IPS-20b (cell line): Measurements from ENCODE around the gene LRRC8D.
"Not testable (repeated sequence)": the region's sequence is repeated elsewhere in the genome, so short reads cannot be mapped to it uniquely, and the experiment has no call there.

Experiments used
- H3K27ac ChIP-seq: one replicate; pipeline ENCODE4 v1.5.1; 2013; ENCODE audit warnings: low read length
- H3K27me3 ChIP-seq: 2 replicates; pipeline ENCODE4 v1.6.1; 2013; ENCODE audit warnings: mild to moderate bottlenecking, low read length, inconsistent platforms; ENCODE audit not compliant: insufficient read depth
- H3K36me3 ChIP-seq: 2 replicates; pipeline ENCODE4 v1.6.1; 2013; ENCODE audit warnings: low read depth, mild to moderate bottlenecking, inconsistent platforms, low read length, moderate library complexity; ENCODE audit not compliant: insufficient read depth
- H3K4me1 ChIP-seq: 2 replicates; pipeline ENCODE4 v1.6.1; 2013; ENCODE audit warnings: mild to moderate bottlenecking, control low read depth, inconsistent platforms, low read length, moderate library complexity; ENCODE audit not compliant: insufficient read depth
- H3K4me3 ChIP-seq: 2 replicates; pipeline ENCODE4 v1.5.1; 2013; ENCODE audit warnings: mild to moderate bottlenecking, low read length, inconsistent platforms
- H3K9ac ChIP-seq: 2 replicates; pipeline ENCODE4 v1.6.1; 2013; ENCODE audit warnings: low read depth, mild to moderate bottlenecking, inconsistent platforms, low read length, moderate library complexity
- H3K9me3 ChIP-seq: 2 replicates; pipeline ENCODE4 v1.6.1; 2013; ENCODE audit warnings: mild to moderate bottlenecking, low read depth, low read length, inconsistent platforms; ENCODE audit not compliant: insufficient read depth

LRRC8D gene

GRCh38 chr1:89966656-89967055 is 145.8 kb downstream of the LRRC8D start:
- H3K9me3 ChIP-seq: no peaks in the 10 kb centered on the region
- H3K27me3 ChIP-seq: no peaks in the 10 kb centered on the region
- H3K4me1 ChIP-seq: no peaks in the 10 kb centered on the region
- H3K36me3 ChIP-seq: no peaks in the 10 kb centered on the region
- H3K27ac ChIP-seq: no peak overlapping the region
- H3K9ac ChIP-seq: no peak overlapping the region
- no peak overlapping the region for H3K4me3 ChIP-seq

- no peaks in the 10 kb centered on the region for H3K36me3 ChIP-seq
- H3K4me3 ChIP-seq: no peak overlapping the region
- H3K27ac ChIP-seq: no peak overlapping the region
- no peaks in the 10 kb centered on the region for H3K27me3 ChIP-seq
- H3K4me1 ChIP-seq: no peaks in the 10 kb centered on the region
- no peaks in the 10 kb centered on the region for H3K9me3 ChIP-seq
- H3K9ac ChIP-seq: no peak overlapping the region
Observed at GRCh38 chr1:89971600-89971999, 150.8 kb downstream of the LRRC8D start.

DNA sequence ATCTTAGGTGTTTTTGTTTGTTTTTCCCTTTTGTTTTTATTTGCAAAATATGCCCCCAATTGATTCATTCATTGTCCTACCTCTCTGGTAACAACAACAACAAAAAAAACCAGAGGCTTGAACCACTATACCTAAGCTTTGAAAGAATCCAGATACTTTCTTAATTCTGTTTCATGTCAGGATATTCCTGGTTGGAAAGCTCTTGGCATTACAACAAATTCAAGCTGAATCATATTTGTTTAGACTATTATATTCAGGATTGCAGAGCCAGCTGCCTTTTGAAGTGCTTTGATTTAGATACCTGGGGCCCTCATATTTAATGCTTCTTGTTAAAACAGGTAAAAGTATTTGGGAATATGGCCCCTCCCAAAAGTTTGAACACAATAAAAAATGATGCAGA is 151.2 kb downstream of the LRRC8D start:
- H3K9me3 ChIP-seq: no peaks in the 10 kb centered on the region

GRCh38 chr1:89973471-89974127 is 152.8 kb downstream of the LRRC8D start:
- H3K36me3 ChIP-seq: no peaks in the 10 kb centered on the region
- no peak overlapping the region for H3K4me3 ChIP-seq
- H3K27me3 ChIP-seq: no peaks in the 10 kb centered on the region
- no peak overlapping the region for H3K27ac ChIP-seq
- H3K4me1 ChIP-seq: no peaks in the 10 kb centered on the region
- H3K9ac ChIP-seq: no peak overlapping the region
- no peaks in the 10 kb centered on the region for H3K9me3 ChIP-seq

More for the DNA sequence above, 151.2 kb downstream of the LRRC8D start:
- Histone ChIP-seq H3K36me3 (no peaks in the 10 kb centered on the region), H3K9ac (no peak overlapping the region), H3K27ac (no peak overlapping the region), H3K4me1 (no peaks in the 10 kb centered on the region), H3K4me3 (no peak overlapping the region), H3K27me3 (no peaks in the 10 kb centered on the region)

GRCh38 chr1:89974256-89974655 is 153.4 kb downstream of the LRRC8D start:
- Histone ChIP-seq H3K9ac (no peak overlapping the region), H3K9me3 (no peaks in the 10 kb centered on the region), H3K27ac (no peak overlapping the region), H3K4me1 (no peaks in the 10 kb centered on the region), H3K27me3 (no peaks in the 10 kb centered on the region), H3K4me3 (no peak overlapping the region), H3K36me3 (no peaks in the 10 kb centered on the region)

DNA sequence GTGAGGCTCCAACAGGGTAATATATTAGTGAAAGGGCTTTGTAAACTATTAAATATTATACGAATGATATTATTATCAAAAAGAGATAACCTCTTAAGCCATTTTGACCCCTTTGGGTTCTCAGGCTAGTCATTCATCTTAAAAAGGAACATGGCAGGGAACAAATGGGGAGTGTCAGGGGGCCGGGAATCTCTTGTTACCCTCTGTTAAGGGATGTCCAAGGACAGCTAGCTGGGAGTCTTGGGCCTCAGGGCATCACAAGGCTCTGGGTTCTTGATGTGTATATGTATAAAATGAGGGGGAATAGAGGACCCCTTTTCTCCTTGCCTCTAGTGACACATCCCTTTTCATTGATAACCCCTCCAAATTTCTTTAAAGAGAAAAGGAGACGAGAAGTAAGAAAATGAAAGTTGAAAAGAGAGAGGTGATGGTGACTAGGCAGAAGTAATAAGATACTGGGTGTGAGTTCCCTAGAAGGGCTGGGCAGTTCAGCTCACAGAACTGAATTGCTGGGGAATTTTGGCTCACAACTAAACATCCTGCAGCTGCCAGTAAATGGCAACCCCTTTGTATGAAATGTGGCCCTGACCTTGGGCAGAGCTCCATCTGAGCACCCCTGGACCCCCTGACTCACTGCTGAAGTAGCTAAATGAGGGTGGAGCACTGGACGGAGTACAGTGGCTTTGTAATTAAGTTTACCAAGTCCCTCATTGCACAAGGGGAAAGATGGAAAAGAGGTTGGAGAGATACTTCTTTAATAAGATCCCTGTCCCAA is 154.1 kb downstream of the LRRC8D start:
- no peaks in the 10 kb centered on the region for H3K27me3 ChIP-seq
- no peak overlapping the region for H3K4me3 ChIP-seq
- H3K9ac ChIP-seq: no peak overlapping the region
- H3K4me1 ChIP-seq: no peaks in the 10 kb centered on the region
- H3K36me3 ChIP-seq: no peaks in the 10 kb centered on the region
- H3K27ac ChIP-seq: no peak overlapping the region
- no peaks in the 10 kb centered on the region for H3K9me3 ChIP-seq

DNA sequence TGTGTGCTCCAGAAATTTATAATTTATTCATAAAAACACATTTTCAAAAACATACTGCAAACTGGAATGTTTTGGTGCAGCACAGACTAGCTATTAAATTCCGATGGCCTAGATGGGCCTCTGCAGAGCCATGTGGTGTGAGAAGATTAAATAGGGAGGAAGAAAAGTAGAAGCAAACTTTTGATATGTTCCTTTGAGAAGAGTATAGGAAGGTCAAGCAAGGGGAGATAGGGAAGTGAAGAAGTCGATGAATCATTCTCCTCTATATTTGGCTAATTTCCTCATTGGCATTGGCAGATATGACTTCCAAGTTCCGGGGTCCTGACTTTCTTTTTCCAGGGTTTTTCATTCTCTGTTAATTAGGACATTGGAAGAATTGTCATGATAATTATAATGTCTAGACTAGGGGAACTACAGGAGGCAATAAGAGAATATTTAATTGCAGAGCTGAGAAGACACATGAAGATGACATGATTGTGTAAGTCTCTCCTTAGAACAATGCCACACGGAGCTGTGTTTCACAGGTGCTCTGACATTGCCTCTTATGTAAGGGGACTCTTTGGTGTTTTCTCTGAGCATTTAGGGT is 154.8 kb downstream of the LRRC8D start:
- Histone ChIP-seq H3K9ac (no peak overlapping the region), H3K4me3 (no peak overlapping the region), H3K27ac (no peak overlapping the region), H3K36me3 (no peaks in the 10 kb centered on the region), H3K27me3 (no peaks in the 10 kb centered on the region), H3K4me1 (peaks cover 3% of the 10 kb centered on the region; the same call in 1 of the 2 replicates), H3K9me3 (no peaks in the 10 kb centered on the region)

DNA sequence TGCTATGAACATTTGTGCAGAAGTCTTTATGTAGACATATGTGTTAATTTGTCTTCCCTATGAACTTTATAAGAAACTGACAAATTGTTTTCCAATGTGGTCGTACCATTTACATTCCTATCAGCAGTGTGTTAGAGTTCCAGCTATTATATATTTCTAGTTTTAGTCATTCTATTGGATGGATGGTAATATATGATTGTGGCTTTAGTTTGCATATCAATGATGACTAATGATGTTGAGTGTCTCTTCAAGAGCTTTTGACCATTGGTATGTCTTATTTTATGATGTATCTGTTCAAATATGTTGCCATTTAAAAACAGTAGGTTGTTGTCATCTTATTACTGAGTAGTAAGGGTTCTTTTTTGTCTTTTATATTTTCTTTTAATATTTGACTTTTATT is 157.9 kb downstream of the LRRC8D start:
- Histone ChIP-seq H3K9me3 (no peaks in the 10 kb centered on the region), H3K36me3 (no peaks in the 10 kb centered on the region), H3K4me3 (no peak overlapping the region), H3K27ac (no peak overlapping the region), H3K9ac (no peak overlapping the region), H3K4me1 (peaks cover 3% of the 10 kb centered on the region; the same call in 1 of the 2 replicates), H3K27me3 (no peaks in the 10 kb centered on the region)

- H3K27me3 ChIP-seq: no peaks in the 10 kb centered on the region
- no peaks in the 10 kb centered on the region for H3K9me3 ChIP-seq
Observed at GRCh38 chr1:89980605-89981004, 159.8 kb downstream of the LRRC8D start.

GRCh38 chr1:89982846-89983245 is 162.0 kb downstream of the LRRC8D start:
- not testable (repeated sequence) for H3K36me3 ChIP-seq, H3K27ac ChIP-seq, H3K4me1 ChIP-seq, H3K9me3 ChIP-seq, H3K9ac ChIP-seq, H3K4me3 ChIP-seq, H3K27me3 ChIP-seq

More at GRCh38 chr1:89980605-89981004, 159.8 kb downstream of the LRRC8D start:
- H3K36me3 ChIP-seq: no peaks in the 10 kb centered on the region
- peaks cover 3% of the 10 kb centered on the region; the same call in 1 of the 2 replicates for H3K4me1 ChIP-seq
- H3K9ac ChIP-seq: no peak overlapping the region
- no peak overlapping the region for H3K27ac ChIP-seq
- no peak overlapping the region for H3K4me3 ChIP-seq

DNA sequence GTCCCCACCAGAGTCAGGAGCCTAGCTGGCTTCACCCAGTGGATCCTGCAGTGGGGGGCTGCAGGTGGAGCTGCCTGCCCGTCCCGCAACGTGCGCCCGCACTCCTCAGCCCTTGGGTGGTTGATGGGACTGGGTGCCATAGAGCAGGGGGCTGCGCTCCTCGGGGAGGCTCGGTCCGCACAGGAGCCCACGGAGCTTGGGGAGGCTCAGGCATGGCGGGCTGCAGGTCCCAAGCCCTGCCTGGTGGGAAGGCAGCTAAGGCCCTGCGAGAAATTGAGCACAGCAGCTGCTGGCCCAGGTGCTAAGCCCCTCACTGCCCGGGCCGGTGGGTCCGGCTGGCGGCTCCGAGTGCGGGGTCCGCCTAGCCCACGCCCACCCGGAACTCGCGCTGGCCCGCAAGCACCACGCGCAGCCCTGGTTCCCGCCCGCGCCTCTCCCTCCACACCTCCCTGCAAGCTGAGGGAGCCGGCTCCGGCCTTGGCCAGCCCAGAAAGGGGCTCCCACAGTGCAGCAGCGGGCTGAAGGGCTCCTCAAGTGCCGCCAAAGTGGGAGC is 163.8 kb downstream of the LRRC8D start:
- H3K9me3 ChIP-seq, H3K4me3 ChIP-seq, H3K9ac ChIP-seq, H3K4me1 ChIP-seq, H3K36me3 ChIP-seq, H3K27me3 ChIP-seq, H3K27ac ChIP-seq: not testable (repeated sequence)
